Hematopoietic multipotent progenitor cell (in vitro differentiated cells): ENCODE data around the gene CORO2B. TPM values are rescaled to one million over a fixed set of nuclear protein-coding genes. Genes with fewer than 3 reads are reported as not detected.
"Not testable (repeated sequence)": the region's sequence is repeated elsewhere in the genome, so short reads cannot be mapped to it uniquely, and the experiment has no call there.

Source experiments
- DNase-seq, 3 donors: peaks; one replicate each; pipeline ENCODE4 v3.0.0-alpha.2; 2011 to 2015; ENCODE audit warnings: low read depth in 2 of 3, low spot score in 2 of 3
- total RNA-seq: library from RNA; depleted of rRNA; stranded (reverse); fragments of >200 nt; gene quantifications from one replicate; pipeline ENCODE4 v1.2.3, GENCODE V29; 2012

CORO2B gene
- total RNA-seq, 1 donor: under 0.01 TPM

GRCh38 chr15:68641376-68641775 lies 62.6 kb downstream of the CORO2B start:
- DNase-seq: no peak

- no peak for DNase-seq
Measured at GRCh38 chr15:68642491-68642845, 63.7 kb downstream of the CORO2B start.

- DNase-seq: no peak
Measured at GRCh38 chr15:68643216-68643830, 64.5 kb downstream of the CORO2B start.

- peak in 2 of 3 donors; percentile 12 to 42 for DNase-seq
Measured at GRCh38 chr15:68644083-68644904, 65.5 kb downstream of the CORO2B start.

GRCh38 chr15:68644996-68645395 lies 66.2 kb downstream of the CORO2B start:
- DNase-seq: no peak

GRCh38 chr15:68646156-68646555 lies 67.4 kb downstream of the CORO2B start:
- DNase-seq: no peak

- DNase-seq: no peak
Measured at GRCh38 chr15:68646696-68647095, 67.9 kb downstream of the CORO2B start.

GRCh38 chr15:68647361-68647760 lies 68.6 kb downstream of the CORO2B start:
- not testable (repeated sequence) for DNase-seq

DNA sequence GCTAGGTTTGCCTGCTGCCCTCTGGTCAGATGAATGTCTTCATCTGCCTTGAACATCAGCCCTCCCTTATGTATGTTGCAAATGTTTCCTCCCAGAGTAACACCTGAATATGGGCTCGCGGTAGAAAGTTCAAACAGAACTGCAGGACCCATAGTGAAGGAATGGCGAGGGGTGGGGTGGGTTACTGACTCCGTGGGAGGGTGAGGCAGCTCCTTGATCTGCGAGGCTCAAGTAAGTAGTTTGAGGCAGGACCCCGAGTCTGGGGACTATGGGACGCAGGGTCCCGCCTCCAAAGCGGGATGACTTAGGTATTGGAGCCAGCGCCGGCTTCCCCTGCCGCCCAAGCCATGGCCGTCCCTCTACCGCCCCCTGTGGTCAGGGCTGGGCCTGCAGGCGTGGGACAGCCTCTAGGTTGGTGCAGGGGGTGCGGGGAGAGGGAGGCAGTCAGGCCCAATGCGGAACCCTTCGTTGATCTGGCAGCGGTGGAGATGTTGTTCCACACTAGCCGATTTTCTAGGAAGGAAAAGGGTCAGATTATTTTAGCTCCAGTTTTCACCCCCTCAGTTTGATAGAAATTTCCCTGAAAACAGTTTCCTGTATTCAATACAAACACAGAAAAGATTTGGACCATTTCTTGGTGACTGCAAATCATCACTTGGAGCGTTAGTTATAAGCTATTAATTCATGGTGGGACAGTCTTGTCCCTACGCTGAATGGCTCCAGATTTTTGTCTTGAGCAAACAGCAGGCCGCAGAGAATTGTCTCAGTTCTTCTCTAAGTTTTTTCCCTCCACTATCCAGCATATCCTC lies 72.3 kb downstream of the CORO2B start:
- peak in 2 of 3 donors; percentile 47 to 74 for DNase-seq

DNA sequence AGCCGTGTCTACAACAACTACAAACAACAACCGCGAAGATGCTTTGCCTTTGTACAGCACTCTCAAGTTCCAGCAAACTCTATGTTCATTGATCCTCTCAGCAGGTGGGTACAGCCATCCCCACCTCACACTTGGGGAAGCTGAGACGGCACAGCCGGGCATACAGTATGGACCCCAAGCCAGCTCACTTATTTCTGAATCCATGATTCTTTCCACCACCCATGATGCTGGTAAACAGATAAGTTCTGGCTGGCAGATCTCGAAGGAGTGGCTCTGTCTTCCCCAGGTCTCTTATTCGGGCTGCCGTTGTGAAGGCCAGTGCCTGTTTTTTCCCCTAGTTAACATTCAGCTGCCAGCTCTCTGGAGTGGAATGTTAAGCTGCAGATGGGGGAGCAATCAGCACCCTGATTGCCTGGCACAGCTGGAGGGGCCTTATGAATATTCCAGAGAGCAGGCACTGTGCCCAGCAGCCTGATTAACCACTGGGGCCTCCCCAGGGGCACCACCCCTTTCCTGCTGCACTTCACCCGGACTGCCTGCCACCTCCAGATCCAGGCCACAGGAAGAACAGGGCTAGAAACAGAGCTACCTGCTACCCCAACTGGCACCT lies 73.2 kb downstream of the CORO2B start:
- no peak for DNase-seq

DNA sequence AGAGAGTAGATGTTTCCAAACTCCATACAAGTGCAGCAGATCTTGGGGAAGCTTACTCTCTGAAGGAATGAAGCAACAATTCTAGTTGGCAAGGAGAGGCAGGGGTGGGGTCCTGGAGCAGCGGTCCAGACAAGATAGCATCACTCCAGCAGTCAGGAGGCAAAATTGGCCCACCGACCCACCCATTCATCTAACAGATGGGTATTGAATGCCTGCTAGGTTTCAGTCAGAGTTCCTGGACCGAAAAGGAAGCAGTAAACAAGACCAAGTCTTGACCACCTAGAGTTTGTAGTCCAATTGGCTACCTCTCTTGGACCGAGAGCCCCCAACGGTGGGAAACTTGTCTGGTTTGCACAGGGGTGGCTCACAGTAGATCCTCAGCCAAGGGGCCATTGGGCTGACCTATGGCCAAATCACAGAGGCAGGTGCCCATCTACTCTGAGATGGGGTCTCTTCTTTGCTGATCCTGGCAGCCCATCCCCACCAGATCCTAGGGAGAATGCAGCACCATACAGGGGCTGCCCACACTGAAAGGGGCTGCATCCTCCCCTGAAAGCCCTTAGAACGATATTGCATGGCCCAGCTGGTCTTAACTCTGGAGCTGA lies 74.3 kb downstream of the CORO2B start:
- no peak for DNase-seq

DNA sequence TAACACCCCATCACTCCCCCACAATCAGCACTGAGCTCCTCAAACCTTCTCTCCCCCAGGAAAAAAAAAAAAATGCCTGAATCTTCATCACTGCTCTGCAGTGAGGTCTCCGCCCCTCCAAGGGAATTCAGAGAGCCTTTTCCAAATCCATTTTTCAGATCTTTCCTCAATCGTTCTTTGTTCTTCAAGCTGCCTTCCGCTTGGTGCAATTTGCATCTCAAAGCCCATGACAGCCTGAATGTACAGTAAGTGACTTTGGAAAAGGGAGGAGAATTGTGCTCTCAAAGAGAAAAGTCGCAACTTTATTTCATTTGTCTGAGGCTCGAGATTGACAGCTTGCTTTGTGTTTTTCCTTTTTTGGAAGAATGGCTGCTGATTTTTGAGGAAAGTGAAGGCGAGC lies 75.0 kb downstream of the CORO2B start:
- no peak for DNase-seq

DNA sequence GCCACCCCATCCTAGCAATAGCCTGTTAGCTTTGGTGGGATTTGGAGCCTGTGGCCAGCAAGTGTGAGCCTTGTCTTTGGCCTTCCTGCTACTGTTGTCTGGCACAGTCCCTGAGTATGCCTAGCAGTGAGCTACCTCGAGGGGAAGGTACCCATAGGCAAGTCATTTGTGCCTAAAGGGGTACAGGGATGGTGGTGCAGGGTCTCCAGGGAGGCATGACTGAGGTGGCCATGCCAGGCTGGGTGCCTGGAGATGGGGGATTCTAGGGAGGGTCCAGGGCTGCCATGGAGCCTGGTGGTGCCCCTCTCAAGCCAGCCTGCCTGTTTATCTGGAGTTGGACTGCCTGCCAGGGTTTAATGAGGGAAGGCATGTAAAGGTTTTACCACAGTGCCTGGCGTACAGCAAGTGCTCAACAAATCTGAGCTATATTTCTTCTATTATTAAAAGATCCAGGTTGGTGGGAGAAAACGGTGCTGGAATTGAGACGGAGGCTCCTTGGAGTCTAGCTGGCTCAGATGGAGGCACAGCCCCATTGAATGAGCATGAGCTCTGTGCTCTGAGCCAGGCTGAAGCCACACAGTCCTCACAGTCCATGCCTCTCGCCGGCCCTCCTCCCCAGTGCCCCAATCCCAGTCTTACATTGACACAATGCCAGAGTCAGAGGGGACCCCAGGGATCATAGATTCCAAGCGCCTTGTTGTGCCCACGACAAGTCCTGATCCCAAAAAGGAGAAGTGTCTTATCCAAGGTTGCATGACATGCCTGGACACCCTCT lies 76.2 kb downstream of the CORO2B start:
- no peak for DNase-seq

DNA sequence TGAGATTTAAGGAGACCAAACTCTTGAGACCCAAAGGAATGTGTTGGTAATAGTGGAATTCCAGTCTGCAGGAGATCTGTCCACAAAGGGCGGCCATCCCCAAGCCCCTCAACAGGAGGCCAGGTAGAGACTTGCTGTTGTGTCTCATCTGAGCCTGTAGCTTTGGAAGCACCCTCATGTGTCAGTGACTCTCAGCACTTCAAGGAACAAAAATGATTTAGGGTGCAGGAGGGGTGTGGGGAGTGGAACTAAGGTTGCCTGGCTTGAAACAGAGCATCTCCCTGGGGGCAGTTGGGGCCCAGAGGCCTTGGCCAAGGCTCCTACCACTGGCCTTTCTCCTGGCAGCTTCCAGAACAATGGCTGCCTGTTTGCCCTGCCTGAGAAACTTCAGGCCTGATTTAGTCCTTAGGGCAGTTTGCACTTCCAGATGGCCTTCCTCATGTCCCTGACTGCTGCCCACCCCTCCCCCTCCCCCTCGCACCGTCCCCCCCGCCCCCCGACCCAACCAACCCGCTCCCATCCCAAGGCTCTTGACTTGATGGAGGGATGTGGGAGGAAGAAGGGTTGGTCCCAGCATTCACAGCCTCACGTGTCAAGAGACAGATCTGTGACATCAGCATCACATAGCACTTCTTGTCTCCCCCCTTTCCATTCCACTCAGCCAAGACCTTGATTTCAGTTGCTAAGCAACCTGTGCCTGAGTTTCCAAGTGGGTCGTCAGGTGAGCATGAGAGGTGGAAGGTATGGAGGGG lies 77.1 kb downstream of the CORO2B start:
- no peak for DNase-seq

DNA sequence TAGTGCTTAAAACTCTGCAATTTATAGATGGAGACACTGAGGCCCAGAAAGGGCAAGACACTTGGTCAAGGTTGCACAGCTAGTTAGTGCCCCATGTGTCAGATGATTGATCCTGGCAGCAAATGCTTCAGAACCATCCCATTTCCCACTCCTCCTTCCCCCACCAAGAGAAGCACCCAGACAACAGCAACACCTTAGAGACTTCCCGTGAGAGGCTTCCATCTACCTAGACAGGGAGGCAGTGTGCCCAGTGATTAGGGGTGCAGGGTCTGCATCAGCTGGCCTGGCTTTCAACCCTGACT lies 77.6 kb downstream of the CORO2B start:
- no peak for DNase-seq

DNA sequence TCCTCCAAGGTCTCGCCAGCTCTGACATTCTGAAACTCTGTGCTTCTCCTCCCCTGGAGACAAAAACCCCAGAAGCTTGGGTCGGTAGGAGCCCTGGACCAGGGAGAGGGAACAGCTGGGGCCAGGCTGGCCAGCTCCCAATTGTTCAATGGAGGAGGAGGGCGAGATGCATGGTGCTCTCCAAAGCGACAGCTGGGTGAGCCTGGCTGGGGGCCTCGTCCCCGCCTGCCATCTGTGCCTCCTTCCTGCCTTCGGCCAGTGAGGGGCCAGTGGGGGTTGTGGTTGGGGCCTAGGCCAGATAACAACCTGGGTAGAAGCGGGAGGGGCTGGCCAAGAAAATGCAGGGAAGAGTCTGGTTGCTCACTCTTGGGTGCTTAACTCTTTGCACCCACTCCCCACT lies 79.4 kb downstream of the CORO2B start:
- peak in 1 of 3 donors; percentile 73 for DNase-seq

DNA sequence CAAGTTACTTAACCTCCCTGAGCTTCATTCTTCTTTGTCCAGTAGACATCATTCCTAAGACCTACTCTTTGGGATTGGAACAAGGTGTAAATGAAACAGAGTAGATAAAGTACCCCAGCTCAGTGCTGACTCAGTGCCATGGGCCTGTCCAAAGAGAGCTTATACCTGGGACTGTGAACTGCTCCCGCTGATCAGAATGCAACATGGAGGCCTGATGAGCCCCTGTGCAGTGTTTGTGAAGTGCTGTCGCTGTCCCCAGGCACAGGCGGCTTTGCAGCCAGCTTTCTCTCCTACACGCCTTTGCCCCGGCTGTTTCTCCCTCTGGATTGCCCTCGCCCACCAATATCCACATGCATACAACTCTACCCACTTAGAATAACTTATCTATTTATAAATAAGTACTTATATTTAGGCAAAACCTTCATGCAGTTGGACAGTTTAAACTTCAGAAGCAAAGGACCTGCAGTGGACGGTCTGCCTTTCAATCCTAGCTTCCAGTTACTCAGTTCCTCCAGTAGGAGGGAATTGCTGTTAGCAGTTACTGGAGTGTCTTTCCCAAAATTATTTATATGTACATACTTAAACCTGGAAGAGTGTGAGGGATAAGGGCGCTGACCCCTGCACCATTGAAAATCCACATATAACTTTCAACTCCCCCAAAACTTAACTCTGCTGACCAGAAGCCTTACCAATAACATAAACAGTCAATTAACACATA lies 80.0 kb downstream of the CORO2B start:
- no peak for DNase-seq

DNA sequence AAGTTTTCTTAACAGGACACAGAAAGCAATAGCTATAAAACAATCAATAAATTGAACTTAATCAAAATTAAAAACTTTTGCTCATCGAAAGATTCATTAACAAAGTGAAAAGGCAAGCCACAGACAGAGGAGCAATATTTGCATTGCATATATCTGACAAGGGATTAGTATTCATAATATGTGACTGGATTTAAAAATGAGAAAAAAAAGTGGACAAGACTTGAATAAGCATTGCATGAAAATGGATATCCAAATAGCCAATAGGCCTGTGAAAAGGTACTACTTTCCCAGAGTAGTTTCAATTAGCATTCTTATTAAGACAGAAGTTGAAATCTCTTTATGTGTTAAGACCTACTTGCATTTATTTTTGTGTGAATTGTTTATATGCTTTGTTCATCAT lies 84.7 kb downstream of the CORO2B start:
- DNase-seq: no peak
